Lower leg skin (tissue), 4 donors: Measurements from ENCODE around the gene DCXR. TPM values are rescaled to one million over a fixed set of nuclear protein-coding genes. Genes with fewer than 3 reads are reported as not detected.

Experiments
- DNase-seq, 2 donors: peaks; one replicate each; pipeline ENCODE4 v3.0.0-alpha.2; 2019; ENCODE audit warnings: low spot score in 2 of 2
- H3K4me3 ChIP-seq: fragments of 200-600 bp; sonication (generic); 2 replicates; pipeline ENCODE4 v1.5.1; 2017; ENCODE audit warnings: mild to moderate bottlenecking, low read depth; ENCODE audit not compliant: poor library complexity, severe bottlenecking
- POLR2A ChIP-seq, 2 donors: fragments of 450-650 bp; IDR thresholded peaks; one replicate each; pipeline ENCODE4 v1.6.1; 2016 to 2017; ENCODE audit warnings: antibody characterized with exemption in 2 of 2, mild to moderate bottlenecking in 1 of 2, moderate library complexity in 1 of 2
- WGBS, 2 donors: methylation state at CpG; one replicate each; pipeline ENCODE4 v1.1.5; 2018; 5-methylcytosine and 5-hydroxymethylcytosine counted together
- intact Hi-C: fragments of 100-400 bp; cut with DNase I; formaldehyde crosslinking; loops from one replicate; pipeline ENCODE4 v1.15.0; 2023; ENCODE audit warnings: low total_unique reads
- total RNA-seq, 4 donors: library from RNA; depleted of rRNA; stranded (reverse); fragments of >200 nt; gene quantifications; one replicate each; pipeline ENCODE4 v1.1.0, GENCODE V29; 2016
- TF ChIP-seq, protein P1 (sequence below), 3 donors: fragments of 450-650 bp; IDR thresholded peaks; one replicate each; pipeline ENCODE4 v1.5.1; 2016; ENCODE audit warnings: antibody characterized with exemption in 3 of 3, mild to moderate bottlenecking in 3 of 3, moderate library complexity in 2 of 3

Gene DCXR
- total RNA-seq, 4 donors from 2014 or later: 124 to 199 (median 149) TPM

DNA sequence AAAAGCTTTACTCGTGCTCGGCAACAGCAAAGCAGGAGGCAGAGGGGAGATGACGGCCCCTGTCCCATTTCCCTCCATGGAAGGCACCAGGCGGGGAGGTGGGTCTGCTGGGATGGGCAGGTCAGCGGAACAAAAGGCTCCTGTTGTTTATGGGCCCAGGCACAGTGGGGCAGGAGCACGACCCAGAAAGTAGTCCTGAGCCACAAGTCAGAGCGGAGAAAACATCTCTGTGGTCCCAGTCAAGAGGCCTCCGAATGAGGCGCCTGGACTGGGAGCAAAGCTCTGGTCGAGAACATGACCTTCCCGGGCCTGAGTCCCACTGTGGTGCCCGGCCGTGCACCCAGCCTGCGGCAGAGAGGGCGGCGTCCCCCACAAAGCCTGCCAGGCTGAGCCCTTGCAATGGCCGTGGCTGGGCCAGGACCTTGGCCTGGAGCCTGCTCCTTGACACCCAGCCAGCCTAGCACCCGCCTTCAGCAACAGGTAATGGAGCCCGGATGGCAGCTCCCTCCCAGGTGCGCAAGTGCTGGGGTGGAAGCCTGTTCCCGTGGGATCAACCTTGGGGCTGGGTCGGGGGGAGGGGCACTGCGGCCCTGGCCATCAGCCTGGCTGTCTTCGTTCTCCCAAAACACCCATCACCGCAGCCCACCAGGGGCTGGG is 10.5 kb upstream of the DCXR start:
- no peak for DNase-seq
- 89 to 90% methylated on average over 14 to 23 of the region's 25 CpGs for WGBS, 2 donors
- TF ChIP-seq, protein P1, sequence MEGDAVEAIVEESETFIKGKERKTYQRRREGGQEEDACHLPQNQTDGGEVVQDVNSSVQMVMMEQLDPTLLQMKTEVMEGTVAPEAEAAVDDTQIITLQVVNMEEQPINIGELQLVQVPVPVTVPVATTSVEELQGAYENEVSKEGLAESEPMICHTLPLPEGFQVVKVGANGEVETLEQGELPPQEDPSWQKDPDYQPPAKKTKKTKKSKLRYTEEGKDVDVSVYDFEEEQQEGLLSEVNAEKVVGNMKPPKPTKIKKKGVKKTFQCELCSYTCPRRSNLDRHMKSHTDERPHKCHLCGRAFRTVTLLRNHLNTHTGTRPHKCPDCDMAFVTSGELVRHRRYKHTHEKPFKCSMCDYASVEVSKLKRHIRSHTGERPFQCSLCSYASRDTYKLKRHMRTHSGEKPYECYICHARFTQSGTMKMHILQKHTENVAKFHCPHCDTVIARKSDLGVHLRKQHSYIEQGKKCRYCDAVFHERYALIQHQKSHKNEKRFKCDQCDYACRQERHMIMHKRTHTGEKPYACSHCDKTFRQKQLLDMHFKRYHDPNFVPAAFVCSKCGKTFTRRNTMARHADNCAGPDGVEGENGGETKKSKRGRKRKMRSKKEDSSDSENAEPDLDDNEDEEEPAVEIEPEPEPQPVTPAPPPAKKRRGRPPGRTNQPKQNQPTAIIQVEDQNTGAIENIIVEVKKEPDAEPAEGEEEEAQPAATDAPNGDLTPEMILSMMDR (IDR thresholded peaks at IDR 0.05): no peak
- TF ChIP-seq POLR2A (IDR thresholded peaks at IDR 0.05): no peak
- intact Hi-C loops: no loop called here
- no peak overlapping the region for H3K4me3 ChIP-seq

DNA sequence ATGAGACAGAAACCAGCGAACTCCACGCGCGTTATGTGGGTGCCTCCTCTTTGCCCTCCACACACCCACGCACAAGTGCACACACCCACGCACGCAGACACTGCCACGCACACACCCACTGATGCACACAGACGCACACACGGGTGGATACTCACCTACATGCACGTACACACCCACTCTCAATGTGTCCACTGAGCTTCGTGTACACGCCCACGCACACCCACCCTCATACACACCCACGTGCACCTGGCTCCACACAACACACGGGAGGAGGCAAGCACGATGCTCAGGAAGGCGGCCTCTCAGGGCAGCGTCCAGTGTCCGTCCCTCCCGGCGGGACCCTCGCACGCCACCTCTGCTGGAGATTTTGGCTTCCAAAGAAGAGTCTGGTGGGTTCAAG is 9.9 kb upstream of the DCXR start:
- TF ChIP-seq POLR2A (IDR thresholded peaks at IDR 0.05): no peak
- TF ChIP-seq, protein P1 (IDR thresholded peaks at IDR 0.05): no peak
- H3K4me3 ChIP-seq: no peak overlapping the region
- 81 to 93% methylated on average over 24 of the region's 24 CpGs for WGBS, 2 donors
- DNase-seq: no peak
- intact Hi-C loops: no loop called here

DNA sequence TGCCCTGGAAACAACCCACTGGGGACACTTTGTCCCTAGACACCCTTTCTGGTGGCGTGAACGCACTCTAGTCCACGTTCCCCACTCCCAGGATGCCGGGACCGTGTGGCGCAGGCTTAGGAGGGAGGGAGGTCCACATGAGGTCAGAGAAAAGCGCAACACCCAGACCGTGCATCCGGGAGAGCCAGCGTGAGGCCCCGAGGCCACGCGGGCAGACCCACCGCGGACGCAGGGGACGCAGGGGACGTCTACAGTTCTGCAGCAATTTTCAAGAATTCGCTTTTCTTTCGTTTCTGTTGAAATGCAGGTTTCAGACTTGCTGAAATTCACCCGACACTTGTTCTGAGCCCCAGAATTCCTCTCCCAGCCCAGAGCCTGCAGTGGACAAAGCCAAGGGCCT is 9.4 kb upstream of the DCXR start:
- TF ChIP-seq, protein P1 (IDR thresholded peaks at IDR 0.05): no peak
- no peak for DNase-seq
- intact Hi-C loops: no loop called here
- 89 to 92% methylated on average over 21 of the region's 21 CpGs for WGBS, 2 donors
- H3K4me3 ChIP-seq: no peak overlapping the region

DNA sequence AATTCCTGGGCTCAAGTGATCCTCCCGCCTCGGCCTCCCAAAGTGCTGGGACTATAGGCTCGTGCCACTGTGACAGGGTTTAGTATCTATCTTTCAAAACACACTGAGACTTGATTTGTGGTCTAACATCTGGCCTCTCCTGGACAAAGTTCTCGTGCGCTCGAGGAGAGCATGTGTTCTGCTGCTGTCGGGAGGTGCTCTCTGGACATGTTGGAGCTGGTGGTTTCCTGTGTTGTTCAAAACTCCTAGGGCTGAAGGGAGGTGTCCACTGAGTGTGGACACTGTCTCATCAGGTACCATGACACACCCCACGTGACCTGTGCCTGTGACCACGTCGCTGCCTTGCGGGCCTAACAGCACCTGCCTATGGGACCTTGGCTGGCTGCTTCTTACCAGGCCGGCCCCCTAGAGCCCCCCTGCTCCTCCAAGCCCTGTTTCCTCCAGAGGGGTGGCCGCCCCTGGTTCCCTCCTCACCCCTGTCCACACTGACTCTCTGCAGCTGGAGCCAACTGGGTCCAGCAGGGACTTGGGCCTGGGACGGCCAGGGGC is 8.5 kb upstream of the DCXR start:
- no peak for TF ChIP-seq POLR2A (IDR thresholded peaks at IDR 0.05)
- TF ChIP-seq, protein P1 (IDR thresholded peaks at IDR 0.05): no peak
- intact Hi-C loops: no loop called here
- 72 to 75% methylated on average over 12 to 14 of the region's 14 CpGs for WGBS, 2 donors
- no peak for DNase-seq
- H3K4me3 ChIP-seq: no peak overlapping the region

DNA sequence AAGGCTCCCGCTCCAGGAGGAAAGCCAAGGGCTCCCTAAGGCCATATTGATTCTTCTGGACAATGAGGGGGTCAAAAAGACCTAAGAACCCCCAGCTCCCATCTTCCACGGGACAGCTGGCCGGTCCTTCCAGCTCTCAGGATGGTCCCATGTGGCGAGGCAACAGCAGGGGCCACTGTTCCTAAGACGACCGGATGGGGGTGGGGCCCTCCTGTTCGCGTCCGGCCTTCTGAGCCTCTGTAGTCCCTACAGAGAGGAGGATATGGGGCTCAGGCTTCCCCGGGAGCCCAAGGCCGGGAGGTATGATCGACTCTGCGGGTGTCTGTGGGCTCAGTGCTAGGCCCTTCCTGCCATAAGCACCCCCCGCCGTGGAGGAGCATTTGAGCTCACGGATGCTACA is 6.0 kb upstream of the DCXR start:
- H3K4me3 ChIP-seq: no peak overlapping the region
- WGBS, 2 donors: 72 to 89% methylated on average over 4 to 16 of the region's 16 CpGs
- DNase-seq: no peak
- no peak for TF ChIP-seq POLR2A (IDR thresholded peaks at IDR 0.05)
- TF ChIP-seq, protein P1 (IDR thresholded peaks at IDR 0.05): no peak
- intact Hi-C loops: no loop called here

DNA sequence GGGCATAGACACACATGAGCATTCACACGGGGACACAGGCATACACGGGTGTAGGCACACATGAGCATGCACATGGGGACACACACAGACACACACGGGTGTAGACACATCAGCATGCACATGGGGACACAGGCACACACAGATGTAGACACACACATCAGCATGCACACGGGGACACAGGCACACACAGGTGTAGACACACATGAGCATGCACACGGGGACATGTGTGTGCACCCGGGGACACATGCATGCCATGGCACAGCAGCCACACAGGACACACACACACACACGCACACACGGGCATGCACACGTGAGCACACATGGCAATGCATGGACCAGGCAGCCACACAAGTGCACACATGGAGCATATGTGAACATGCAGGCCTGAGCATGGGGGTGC is 5.2 kb upstream of the DCXR start:
- WGBS, 2 donors: 83 to 92% methylated on average over 5 to 9 of the region's 9 CpGs
- intact Hi-C loops: no loop called here

More for the DNA sequence above, 5.2 kb upstream of the DCXR start:
- DNase-seq: no peak
- TF ChIP-seq, protein P1 (IDR thresholded peaks at IDR 0.05): no peak
- no peak for TF ChIP-seq POLR2A (IDR thresholded peaks at IDR 0.05)
- no peak overlapping the region for H3K4me3 ChIP-seq
